22Rv1 (cell line): ENCODE results near the gene SECTM1.

Source experiments
- ZFX ChIP-seq: fragments of 450-650 bp; IDR thresholded peaks from 2 replicates; pipeline ENCODE4 v1.6.1; 2017; ENCODE audit warnings: antibody characterized with exemption, borderline replicate concordance
- TF ChIP-seq, protein P1 (sequence below): fragments of 450-650 bp; IDR thresholded peaks from 2 replicates; pipeline ENCODE4 v1.5.1; 2017; ENCODE audit warnings: mild to moderate bottlenecking

GRCh38 chr17:82324566-82325285, 8.8 kb downstream of the SECTM1 start:
- TF ChIP-seq, protein P1, sequence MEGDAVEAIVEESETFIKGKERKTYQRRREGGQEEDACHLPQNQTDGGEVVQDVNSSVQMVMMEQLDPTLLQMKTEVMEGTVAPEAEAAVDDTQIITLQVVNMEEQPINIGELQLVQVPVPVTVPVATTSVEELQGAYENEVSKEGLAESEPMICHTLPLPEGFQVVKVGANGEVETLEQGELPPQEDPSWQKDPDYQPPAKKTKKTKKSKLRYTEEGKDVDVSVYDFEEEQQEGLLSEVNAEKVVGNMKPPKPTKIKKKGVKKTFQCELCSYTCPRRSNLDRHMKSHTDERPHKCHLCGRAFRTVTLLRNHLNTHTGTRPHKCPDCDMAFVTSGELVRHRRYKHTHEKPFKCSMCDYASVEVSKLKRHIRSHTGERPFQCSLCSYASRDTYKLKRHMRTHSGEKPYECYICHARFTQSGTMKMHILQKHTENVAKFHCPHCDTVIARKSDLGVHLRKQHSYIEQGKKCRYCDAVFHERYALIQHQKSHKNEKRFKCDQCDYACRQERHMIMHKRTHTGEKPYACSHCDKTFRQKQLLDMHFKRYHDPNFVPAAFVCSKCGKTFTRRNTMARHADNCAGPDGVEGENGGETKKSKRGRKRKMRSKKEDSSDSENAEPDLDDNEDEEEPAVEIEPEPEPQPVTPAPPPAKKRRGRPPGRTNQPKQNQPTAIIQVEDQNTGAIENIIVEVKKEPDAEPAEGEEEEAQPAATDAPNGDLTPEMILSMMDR, result no peak
- no peak for TF ChIP-seq ZFX
